Measurements from ENCODE around the gene SETD1B.

The SETD1B gene

DNA sequence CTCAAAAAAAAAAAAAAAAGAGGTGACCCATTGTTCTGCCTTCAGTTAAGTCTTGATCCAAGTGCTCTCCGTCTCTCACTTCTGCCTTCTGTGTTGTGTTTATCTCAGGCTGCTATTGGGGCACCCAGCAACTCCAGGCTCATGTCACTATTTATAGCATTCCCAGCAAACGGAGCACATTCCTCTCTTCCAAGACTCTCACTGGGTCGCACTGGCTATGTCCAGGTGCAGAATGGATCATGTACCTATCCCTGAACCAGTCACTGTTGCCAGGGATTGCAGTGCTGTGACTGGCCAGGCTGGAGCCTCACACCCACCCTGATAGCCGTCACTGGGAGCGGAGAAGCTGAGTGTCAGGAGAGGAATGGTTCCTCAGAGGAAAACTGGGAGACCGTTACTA lies 41.5 kb upstream of the SETD1B start:
- Histone ChIP-seq H3K9me3 (ENCODE audit: insufficient read depth, low read length) (no peaks in the 10 kb centered on the region), H3K36me3 (replicated peaks; ENCODE audit: low read depth, low read length) (no peaks in the 10 kb centered on the region), H3K9ac (ENCODE audit: low read length) (no peak overlapping the region), H4K20me1 (ENCODE audit: insufficient read depth, low read length) (no peaks in the 10 kb centered on the region), H3K4me2 (ENCODE audit: low read length) (no peak overlapping the region), H3K79me2 (ENCODE audit: low read length) (no peaks in the 10 kb centered on the region), H3K27ac (ENCODE audit: low read length) (no peak overlapping the region), H3K27me3 (ENCODE audit: low read depth, low read length) (no peaks in the 10 kb centered on the region), H3K4me1 (ENCODE audit: low read length) (no peaks in the 10 kb centered on the region), H3K4me3 (ENCODE audit: low read length) (no peak overlapping the region), H2AFZ (ENCODE audit: low read depth, low read length) (no peak overlapping the region)
- TF ChIP-seq CTCF (IDR thresholded peaks at IDR 0.05; ENCODE audit: low read depth, low read length) (no peak), EZH2phosphoT487 (IDR thresholded peaks at IDR 0.05; ENCODE audit: low read depth) (no peak)

- no peaks in the 10 kb centered on the region for H3K27me3 ChIP-seq (ENCODE audit: low read depth, low read length)
- H3K4me3 ChIP-seq (ENCODE audit: low read length): no peak overlapping the region
- H2AFZ ChIP-seq (ENCODE audit: low read depth, low read length): no peak overlapping the region
- no peaks in the 10 kb centered on the region for H3K4me1 ChIP-seq (ENCODE audit: low read length)
- no peak overlapping the region for H3K4me2 ChIP-seq (ENCODE audit: low read length)
- no peak for TF ChIP-seq EZH2phosphoT487 (IDR thresholded peaks at IDR 0.05; ENCODE audit: low read depth)
- no peak for TF ChIP-seq CTCF (IDR thresholded peaks at IDR 0.05; ENCODE audit: low read depth, low read length)
- H3K9me3 ChIP-seq (ENCODE audit: insufficient read depth, low read length): no peaks in the 10 kb centered on the region
- no peaks in the 10 kb centered on the region for H4K20me1 ChIP-seq (ENCODE audit: insufficient read depth, low read length)
- no peak overlapping the region for H3K27ac ChIP-seq (ENCODE audit: low read length)
- H3K36me3 ChIP-seq (replicated peaks; ENCODE audit: low read depth, low read length): no peaks in the 10 kb centered on the region
- H3K9ac ChIP-seq (ENCODE audit: low read length): no peak overlapping the region
- no peaks in the 10 kb centered on the region for H3K79me2 ChIP-seq (ENCODE audit: low read length)
Observed at GRCh38 chr12:121764808-121765207, 39.0 kb upstream of the SETD1B start.

GRCh38 chr12:121765573-121765972 lies 38.2 kb upstream of the SETD1B start:
- Histone ChIP-seq H3K9me3 (ENCODE audit: insufficient read depth, low read length) (no peaks in the 10 kb centered on the region), H3K4me3 (ENCODE audit: low read length) (no peak overlapping the region), H3K9ac (ENCODE audit: low read length) (no peak overlapping the region), H3K4me2 (ENCODE audit: low read length) (no peak overlapping the region), H3K36me3 (replicated peaks; ENCODE audit: low read depth, low read length) (no peaks in the 10 kb centered on the region), H4K20me1 (ENCODE audit: insufficient read depth, low read length) (no peaks in the 10 kb centered on the region), H3K79me2 (ENCODE audit: low read length) (no peaks in the 10 kb centered on the region), H3K27ac (ENCODE audit: low read length) (no peak overlapping the region), H3K4me1 (ENCODE audit: low read length) (no peaks in the 10 kb centered on the region), H2AFZ (ENCODE audit: low read depth, low read length) (no peak overlapping the region), H3K27me3 (ENCODE audit: low read depth, low read length) (no peaks in the 10 kb centered on the region)
- TF ChIP-seq EZH2phosphoT487 (IDR thresholded peaks at IDR 0.05; ENCODE audit: low read depth): no peak
- no peak for TF ChIP-seq CTCF (IDR thresholded peaks at IDR 0.05; ENCODE audit: low read depth, low read length)

DNA sequence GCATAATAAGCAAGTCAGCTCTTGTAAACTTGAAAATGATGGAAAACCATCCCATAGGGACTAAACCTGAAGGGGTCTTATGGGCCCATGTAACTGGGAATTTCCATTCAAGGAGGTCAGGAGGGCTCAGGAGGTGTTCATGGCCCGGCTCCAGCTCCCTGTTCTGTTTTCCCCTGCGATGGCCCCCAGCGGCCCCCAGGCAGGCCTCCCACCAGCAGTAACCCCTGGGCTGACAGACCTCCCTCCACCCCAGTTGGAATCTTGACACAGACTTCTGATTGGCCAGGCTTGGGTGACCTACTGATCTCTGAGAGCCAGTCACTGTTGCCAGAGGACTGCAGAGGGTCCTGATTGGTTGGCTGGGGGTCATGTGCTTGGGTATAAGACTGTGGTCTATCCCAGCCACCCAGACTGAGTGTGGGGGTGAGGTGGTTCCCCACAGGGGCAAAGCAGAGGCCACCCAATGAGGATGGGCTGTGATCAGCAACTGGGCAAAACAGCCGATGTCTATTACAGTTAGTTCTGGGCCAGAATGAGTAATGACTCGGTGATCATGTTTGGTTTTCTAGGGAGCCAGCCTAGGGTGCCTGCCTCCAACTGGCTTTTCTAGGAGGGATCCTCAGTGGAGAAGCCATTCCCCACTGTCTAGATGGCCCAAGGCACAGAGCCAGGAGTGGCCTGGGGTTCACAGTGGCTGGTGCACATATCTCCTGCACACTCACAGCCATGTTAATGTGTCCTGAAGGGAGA lies 37.3 kb upstream of the SETD1B start:
- no peak overlapping the region for H3K4me3 ChIP-seq (ENCODE audit: low read length)
- no peak overlapping the region for H2AFZ ChIP-seq (ENCODE audit: low read depth, low read length)
- no peaks in the 10 kb centered on the region for H3K79me2 ChIP-seq (ENCODE audit: low read length)
- H3K9ac ChIP-seq (ENCODE audit: low read length): no peak overlapping the region
- no peak overlapping the region for H3K27ac ChIP-seq (ENCODE audit: low read length)
- H3K4me2 ChIP-seq (ENCODE audit: low read length): no peak overlapping the region
- no peaks in the 10 kb centered on the region for H3K4me1 ChIP-seq (ENCODE audit: low read length)
- no peaks in the 10 kb centered on the region for H3K27me3 ChIP-seq (ENCODE audit: low read depth, low read length)
- TF ChIP-seq CTCF (IDR thresholded peaks at IDR 0.05; ENCODE audit: low read depth, low read length) (no peak), EZH2phosphoT487 (IDR thresholded peaks at IDR 0.05; ENCODE audit: low read depth) (no peak)
- H3K9me3 ChIP-seq (ENCODE audit: insufficient read depth, low read length): no peaks in the 10 kb centered on the region
- no peaks in the 10 kb centered on the region for H3K36me3 ChIP-seq (replicated peaks; ENCODE audit: low read depth, low read length)
- no peaks in the 10 kb centered on the region for H4K20me1 ChIP-seq (ENCODE audit: insufficient read depth, low read length)

Measured in OCI-LY3 (cell line).